Kidney glomerular epithelial cell (primary cell): ENCODE measurements around the gene RERE.
"Not testable (repeated sequence)": the region's sequence is repeated elsewhere in the genome, so short reads cannot be mapped to it uniquely, and the experiment has no call there.

Source experiments
- DNase-seq: peaks from one replicate; lab custom pipeline; 2025; lab: John Stamatoyannopoulos, UW

RERE gene

GRCh38 chr1:8716238-8716637, 101.2 kb downstream of the RERE start:
- no peak for DNase-seq

DNA sequence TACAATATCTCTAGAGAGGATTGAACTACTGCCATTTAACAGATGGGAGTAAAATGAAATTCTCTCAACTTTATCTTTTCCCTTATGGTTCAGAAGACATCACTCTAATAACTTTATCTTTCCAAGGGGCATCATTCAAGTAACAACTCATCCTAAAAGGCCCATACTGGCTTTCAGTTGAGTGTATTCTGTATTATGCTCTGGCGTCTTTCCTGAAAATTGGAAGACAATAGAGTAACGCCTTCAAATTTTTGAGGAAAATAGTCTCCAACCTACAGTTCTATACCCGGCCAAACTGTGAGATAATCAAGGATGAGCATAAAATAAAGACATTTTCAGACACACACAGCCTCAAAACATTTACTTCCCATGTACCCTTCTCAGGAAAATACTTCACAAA, 103.3 kb downstream of the RERE start:
- DNase-seq, result no peak

GRCh38 chr1:8712413-8713231, 104.8 kb downstream of the RERE start:
- peak; percentile 79 for DNase-seq

DNA sequence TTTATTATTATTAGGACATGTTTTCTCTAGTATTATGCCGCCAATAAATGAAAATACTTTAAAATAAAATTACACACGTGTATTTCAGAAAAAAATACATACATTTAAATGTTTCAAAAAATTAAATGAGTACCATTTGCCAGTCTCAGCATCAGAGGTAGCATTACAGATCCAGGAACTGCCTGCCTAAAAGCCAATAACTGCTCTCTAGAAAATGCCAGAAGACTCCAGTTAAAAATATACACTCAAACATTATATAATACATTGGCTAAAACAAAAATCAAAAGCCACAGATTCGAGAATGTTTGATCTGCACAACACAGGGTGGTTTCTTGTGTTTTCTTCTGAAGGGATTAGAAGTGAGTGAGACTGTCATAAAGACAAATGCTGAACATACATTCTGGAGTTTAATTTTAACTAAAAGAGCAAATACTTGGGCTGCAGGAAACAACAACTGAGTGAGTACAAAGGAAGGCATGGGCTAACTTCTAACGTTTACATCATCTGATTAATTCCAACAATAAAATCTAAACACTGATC, 105.5 kb downstream of the RERE start:
- peak; percentile 58 for DNase-seq

GRCh38 chr1:8711151-8711550, 106.3 kb downstream of the RERE start:
- no peak for DNase-seq

GRCh38 chr1:8708259-8708658, 109.2 kb downstream of the RERE start:
- DNase-seq, result no peak

DNA sequence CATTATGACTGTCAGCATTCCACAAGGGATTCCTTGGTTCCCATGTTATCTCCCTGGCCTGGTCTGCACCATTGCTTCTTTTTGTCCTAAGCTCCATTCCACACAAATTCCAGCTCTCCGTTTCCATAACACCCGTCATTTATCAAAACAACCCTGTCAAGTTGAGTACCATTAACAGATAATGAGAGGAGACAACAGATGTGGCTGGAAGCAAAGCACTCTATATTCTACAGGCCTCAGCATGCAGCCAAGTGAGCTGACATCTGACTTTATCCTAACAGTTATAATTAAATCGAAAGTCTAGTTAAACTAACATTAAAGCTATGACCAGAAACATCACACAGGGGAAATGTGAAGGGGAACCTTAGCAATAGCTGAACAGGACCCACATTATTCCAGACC, 110.4 kb downstream of the RERE start:
- DNase-seq, result peak; percentile 72

GRCh38 chr1:8706291-8706690, 111.1 kb downstream of the RERE start:
- DNase-seq, result no peak

GRCh38 chr1:8704866-8705506, 112.5 kb downstream of the RERE start:
- no peak for DNase-seq

GRCh38 chr1:8702850-8703810, 114.3 kb downstream of the RERE start:
- peak; percentile 94 for DNase-seq

DNA sequence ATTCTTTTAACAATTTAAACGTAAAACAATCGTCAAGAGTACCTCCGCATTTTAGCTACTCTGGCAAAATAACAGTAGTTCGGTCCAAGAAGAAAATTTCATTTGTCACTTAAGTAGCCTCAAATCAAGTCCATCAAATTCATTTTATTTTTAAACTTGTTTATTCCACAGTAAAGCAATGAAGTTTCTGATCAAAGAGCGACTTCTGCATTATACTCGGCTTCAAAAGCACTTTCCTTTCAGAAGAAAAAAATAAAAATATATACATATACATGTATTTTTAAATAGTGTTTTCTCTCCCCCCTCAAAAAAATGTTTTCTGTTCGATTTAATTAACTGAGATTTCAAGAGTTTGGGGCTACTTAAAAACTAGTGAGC, 115.0 kb downstream of the RERE start:
- DNase-seq, result no peak

GRCh38 chr1:8701794-8702471, 115.5 kb downstream of the RERE start:
- no peak for DNase-seq

GRCh38 chr1:8699679-8700078, 117.8 kb downstream of the RERE start:
- no peak for DNase-seq

DNA sequence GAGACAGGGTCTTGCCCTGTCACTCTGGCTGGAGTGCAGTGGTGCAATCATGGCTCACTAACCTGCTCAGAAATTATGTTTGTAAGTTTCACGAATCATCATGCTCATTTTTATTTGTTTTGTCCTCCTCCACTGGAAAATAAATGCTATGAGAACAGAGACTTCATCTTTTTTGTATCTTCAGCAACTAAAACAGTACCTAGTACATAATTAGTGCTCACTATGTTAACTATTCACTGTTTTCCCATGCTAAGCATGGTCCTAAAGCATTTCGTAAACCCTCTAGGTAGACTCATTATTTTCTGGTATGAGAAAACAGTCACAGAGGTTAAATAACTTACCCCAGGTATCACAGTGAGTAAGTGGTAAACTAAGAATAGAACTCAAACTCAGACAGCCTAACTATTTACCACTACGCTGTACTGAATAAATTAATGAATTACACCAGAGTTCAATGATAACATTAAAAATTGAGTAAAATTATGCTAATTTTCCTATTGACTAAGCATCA, 118.4 kb downstream of the RERE start:
- no peak for DNase-seq

- DNase-seq, result no peak
Measured at GRCh38 chr1:8698012-8698630, 119.3 kb downstream of the RERE start.

DNA sequence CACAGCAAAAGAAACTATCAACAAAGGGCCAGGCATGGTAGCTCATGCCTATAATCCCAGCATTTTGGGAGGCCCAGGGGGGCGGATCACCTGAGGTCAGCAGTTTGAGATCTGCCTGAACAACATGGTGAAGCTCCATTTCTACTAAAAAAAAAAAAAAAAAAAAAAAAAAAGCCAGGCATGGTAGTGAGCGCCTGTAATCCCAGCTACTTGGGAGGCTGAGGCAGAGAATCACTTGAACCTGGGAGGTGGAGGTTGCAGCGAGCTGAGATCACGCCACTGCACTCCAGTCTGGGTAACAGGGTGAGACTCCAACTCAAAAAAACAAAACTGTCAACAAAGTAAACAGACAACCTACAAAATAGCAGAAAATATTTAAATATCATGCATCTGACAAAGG, 122.0 kb downstream of the RERE start:
- DNase-seq, result not testable (repeated sequence)

- no peak for DNase-seq
Measured at GRCh38 chr1:8693107-8693506, 124.3 kb downstream of the RERE start.

- DNase-seq, result no peak
Measured at GRCh38 chr1:8691662-8692061, 125.8 kb downstream of the RERE start.

- no peak for DNase-seq
Measured at GRCh38 chr1:8690253-8690525, 127.3 kb downstream of the RERE start.

- DNase-seq, result no peak
Measured at GRCh38 chr1:8689431-8690252, 127.8 kb downstream of the RERE start.
